ENCODE results near the gene RNF14. TPM values are rescaled to one million over a fixed set of nuclear protein-coding genes. Genes with fewer than 3 reads are reported as not detected.
"Not testable (repeated sequence)": the region's sequence is repeated elsewhere in the genome, so short reads cannot be mapped to it uniquely, and the experiment has no call there.

Gene RNF14
- total and polyA plus RNA-seq, 2 donors (not counting 1 experiment from before 2014, with no cell fraction given): 10.5 to 26.6 TPM

- Histone ChIP-seq H3K4me3 (ENCODE audit: control extremely low read depth in 1 of 5, extremely low read depth in 1 of 5, insufficient read depth in 1 of 5, low read depth in 2 of 5, low read length in 4 of 5) (no peak overlapping the region), H3K27me3 (replicated peaks in 1 of 4; ENCODE audit: control extremely low read depth in 1 of 4, control insufficient read depth in 3 of 4, insufficient read depth in 4 of 4, low read length in 3 of 4) (no peaks in the 10 kb centered on the region), H3K36me3 (replicated peaks in 1 of 2; ENCODE audit: control extremely low read depth in 1 of 2, control insufficient read depth in 1 of 2, extremely low read depth in 1 of 2, insufficient read depth in 2 of 2, low read length in 1 of 2) (no peaks in the 10 kb centered on the region), H3K4me2 (replicated peaks; ENCODE audit: low read depth, low read length, poor library complexity, severe bottlenecking) (no peak overlapping the region), H4K20me1 (ENCODE audit: control insufficient read depth, insufficient read depth, low read length, poor library complexity, severe bottlenecking) (no peaks in the 10 kb centered on the region), H3K9ac (ENCODE audit: low read length) (no peak overlapping the region), H3K9me3 (ENCODE audit: control extremely low read depth in 1 of 3, control insufficient read depth in 2 of 3, insufficient read depth in 1 of 3, low read length in 2 of 3) (no peaks in the 10 kb centered on the region), H2AFZ (ENCODE audit: insufficient read depth, low read depth, low read length, poor library complexity, severe bottlenecking) (no peak overlapping the region), H3K79me2 (ENCODE audit: control insufficient read depth, insufficient read depth, low read length) (no peaks in the 10 kb centered on the region), H3K27ac (ENCODE audit: low read length in 2 of 2) (no peak overlapping the region), H3K4me1 (ENCODE audit: control insufficient read depth in 2 of 2, insufficient read depth in 2 of 2, low read length in 2 of 2) (no peaks in the 10 kb centered on the region)
- Mint-ChIP-seq H3K27me3 (peaks cover 33% of the 10 kb centered on the region), H3K4me3 (no peak overlapping the region), H3K27ac (no peak overlapping the region), H3K9me3 (ENCODE audit: insufficient read depth) (no peaks in the 10 kb centered on the region), H3K4me1 (no peaks in the 10 kb centered on the region)
- 96% methylated on average over 11 of the region's 13 CpGs for WGBS (ENCODE audit: insufficient coverage)
- ATAC-seq (ENCODE audit: low read depth) (no peak), DNase-seq (no peak)
- intact Hi-C loops (cut with micrococcal nuclease): no loop called here
- POLR2A ChIA-PET: no interaction called here
- TF ChIP-seq CTCF (IDR thresholded peaks at IDR 0.05) (no peak), EZH2 (IDR thresholded peaks at IDR 0.05; ENCODE audit: borderline replicate concordance, insufficient read depth, low read depth, low read length, poor library complexity, severe bottlenecking) (no peak)
- CTCF ChIA-PET: interaction anchor here (1.1 kb wide), 1 partner anchor 21 kb away, joined by 3 read pairs; no protein-coding TSS in a partner anchor
These were observed 68.0 kb downstream of the RNF14 start for GRCh38 chr5:142036918-142037317.

GRCh38 chr5:142037599-142037998, 68.7 kb downstream of the RNF14 start:
- H3K4me1 Mint-ChIP-seq; ATAC-seq (ENCODE audit: low read depth); H3K27ac ChIP-seq (ENCODE audit: low read length in 2 of 2); intact Hi-C loops (cut with micrococcal nuclease); H3K4me3 ChIP-seq (ENCODE audit: control extremely low read depth in 1 of 5, extremely low read depth in 1 of 5, insufficient read depth in 1 of 5, low read depth in 2 of 5, low read length in 4 of 5); H3K36me3 ChIP-seq (replicated peaks in 1 of 2; ENCODE audit: control extremely low read depth in 1 of 2, control insufficient read depth in 1 of 2, extremely low read depth in 1 of 2, insufficient read depth in 2 of 2, low read length in 1 of 2); H3K9me3 Mint-ChIP-seq (ENCODE audit: insufficient read depth); H3K4me1 ChIP-seq (ENCODE audit: control insufficient read depth in 2 of 2, insufficient read depth in 2 of 2, low read length in 2 of 2); H3K4me3 Mint-ChIP-seq; H3K9me3 ChIP-seq (ENCODE audit: control extremely low read depth in 1 of 3, control insufficient read depth in 2 of 3, insufficient read depth in 1 of 3, low read length in 2 of 3); H4K20me1 ChIP-seq (ENCODE audit: control insufficient read depth, insufficient read depth, low read length, poor library complexity, severe bottlenecking); H3K27ac Mint-ChIP-seq; H3K27me3 ChIP-seq (replicated peaks in 1 of 4; ENCODE audit: control extremely low read depth in 1 of 4, control insufficient read depth in 3 of 4, insufficient read depth in 4 of 4, low read length in 3 of 4); DNase-seq; POLR2A ChIA-PET; H3K79me2 ChIP-seq (ENCODE audit: control insufficient read depth, insufficient read depth, low read length); H2AFZ ChIP-seq (ENCODE audit: insufficient read depth, low read depth, low read length, poor library complexity, severe bottlenecking); H3K4me2 ChIP-seq (replicated peaks; ENCODE audit: low read depth, low read length, poor library complexity, severe bottlenecking); H3K9ac ChIP-seq (ENCODE audit: low read length): not testable (repeated sequence)
- H3K27me3 Mint-ChIP-seq: peaks cover 31% of the 10 kb centered on the region
- 100% methylated on average over 1 of the region's 3 CpGs for WGBS (ENCODE audit: insufficient coverage)
- CTCF ChIA-PET: interaction anchor here (1.1 kb wide), 1 partner anchor 22 kb away, joined by 3 read pairs; no protein-coding TSS in a partner anchor

Measured in B cell (primary cell).